Activated gamma-delta T cell treated with anti-CD3 and anti-CD28 coated beads, Interleukin-2, amount 50 U/mL, for 16 hours (primary cell): ENCODE results near the gene GIPC3.
"Not testable (repeated sequence)": the region's sequence is repeated elsewhere in the genome, so short reads cannot be mapped to it uniquely, and the experiment has no call there.

ENCODE experiments used
- DNase-seq: peaks from one replicate; pipeline ENCODE4 v3.0.0-alpha.2; 2020; ENCODE audit warnings: low read depth

Gene GIPC3

GRCh38 chr19:3576696-3577443, 8.4 kb upstream of the GIPC3 start:
- DNase-seq, result no peak

- no peak for DNase-seq
Measured at GRCh38 chr19:3577723-3578344, 7.4 kb upstream of the GIPC3 start.

- no peak for DNase-seq
Measured at GRCh38 chr19:3578390-3578789, 6.9 kb upstream of the GIPC3 start.

GRCh38 chr19:3580156-3580934, 4.9 kb upstream of the GIPC3 start:
- DNase-seq, result no peak

- not testable (repeated sequence) for DNase-seq
Measured at GRCh38 chr19:3581792-3582191, 3.5 kb upstream of the GIPC3 start.

GRCh38 chr19:3584036-3584802, 1.1 kb upstream of the GIPC3 start:
- DNase-seq, result not testable (repeated sequence)

- DNase-seq, result peak; percentile 27
Measured at GRCh38 chr19:3586127-3586626, 899 bp downstream of the GIPC3 start.

- no peak for DNase-seq
Measured at GRCh38 chr19:3586707-3587346, 1.5 kb downstream of the GIPC3 start.

- no peak for DNase-seq
Measured at GRCh38 chr19:3589439-3589838, 4.2 kb downstream of the GIPC3 start.

GRCh38 chr19:3589949-3590348, 4.7 kb downstream of the GIPC3 start:
- no peak for DNase-seq

GRCh38 chr19:3590991-3591659, 5.8 kb downstream of the GIPC3 start:
- DNase-seq, result no peak

- DNase-seq, result no peak
Measured at GRCh38 chr19:3591876-3592613, 6.8 kb downstream of the GIPC3 start.

GRCh38 chr19:3593156-3593555, 7.9 kb downstream of the GIPC3 start:
- DNase-seq, result no peak

- DNase-seq, result no peak
Measured at GRCh38 chr19:3595521-3596061, 10.3 kb downstream of the GIPC3 start.

GRCh38 chr19:3599776-3600187, 14.5 kb downstream of the GIPC3 start:
- no peak for DNase-seq

GRCh38 chr19:3601021-3601420, 15.7 kb downstream of the GIPC3 start:
- no peak for DNase-seq

GRCh38 chr19:3603121-3603811, 18.0 kb downstream of the GIPC3 start:
- DNase-seq, result no peak

GRCh38 chr19:3604227-3604986, 19.1 kb downstream of the GIPC3 start:
- DNase-seq, result no peak

GRCh38 chr19:3604987-3605343, 19.7 kb downstream of the GIPC3 start:
- no peak for DNase-seq
